HepG2 (cell line): ENCODE results near the gene EGFR. TPM values are rescaled to one million over a fixed set of nuclear protein-coding genes. Genes with fewer than 3 reads are reported as not detected.
A peak's percentile ranks its signal among the peaks of the same experiment; 100 is the strongest.

ENCODE experiments used
- ELF3 ChIP-seq: IDR thresholded peaks from 2 replicates; pipeline ENCODE4 v1.6.1; 2016; ENCODE audit warnings: missing genetic modification reagents, missing compliant biosample characterization
- GABPA ChIP-seq, 2 experiments: IDR thresholded peaks; 2 replicates each; pipeline ENCODE4 v1.6.1; 2011 to 2016; ENCODE audit warnings: low read depth in 2 of 2, low read length in 1 of 2, missing biosample characterization in 1 of 2, missing genetic modification characterization in 1 of 2
- NR2C2 ChIP-seq: sonication (generic); formaldehyde crosslinking; IDR thresholded peaks from 2 replicates; pipeline ENCODE4 v1.4.0; 2020; ENCODE audit warnings: missing genetic modification reagents, mild to moderate bottlenecking, moderate library complexity, borderline replicate concordance
- PAWR ChIP-seq: sonication (generic); formaldehyde crosslinking; IDR thresholded peaks from 2 replicates; pipeline ENCODE4 v1.4.0; 2020; ENCODE audit warnings: missing genetic modification reagents, mild to moderate bottlenecking, borderline replicate concordance
- RARG ChIP-seq: sonication (generic); formaldehyde crosslinking; IDR thresholded peaks from 2 replicates; pipeline ENCODE4 v1.4.0; 2020; ENCODE audit warnings: low read depth, mild to moderate bottlenecking, missing genetic modification reagents
- REPIN1 ChIP-seq: sonication (generic); formaldehyde crosslinking; IDR thresholded peaks from 2 replicates; pipeline ENCODE4 v1.8.0; 2022; ENCODE audit warnings: missing genetic modification reagents, low read depth, mild to moderate bottlenecking, borderline replicate concordance
- RORA ChIP-seq: sonication (generic); formaldehyde crosslinking; IDR thresholded peaks from 2 replicates; pipeline ENCODE4 v1.5.0; 2020; ENCODE audit warnings: mild to moderate bottlenecking, missing genetic modification reagents, moderate library complexity
- SSRP1 ChIP-seq: IDR thresholded peaks from 2 replicates; pipeline ENCODE4 v1.6.1; 2016; ENCODE audit warnings: control low read depth
- ZBTB21 ChIP-seq: sonication (generic); formaldehyde crosslinking; IDR thresholded peaks from 2 replicates; pipeline ENCODE4 v1.4.0; 2020; ENCODE audit warnings: missing genetic modification reagents
- ZNF12 ChIP-seq: sonication (generic); formaldehyde crosslinking; IDR thresholded peaks from 2 replicates; pipeline ENCODE4 v1.5.0; 2020; ENCODE audit warnings: missing genetic modification reagents
- ZNF678 ChIP-seq: sonication (generic); formaldehyde crosslinking; IDR thresholded peaks from 2 replicates; pipeline ENCODE4 v1.4.0; 2020; ENCODE audit warnings: mild to moderate bottlenecking, missing genetic modification reagents
- ZNF839 ChIP-seq: sonication (generic); formaldehyde crosslinking; IDR thresholded peaks from 2 replicates; pipeline ENCODE4 v1.4.0; 2020; ENCODE audit warnings: missing genetic modification reagents, mild to moderate bottlenecking, borderline replicate concordance
- ZNF891 ChIP-seq: sonication (generic); formaldehyde crosslinking; IDR thresholded peaks from 2 replicates; pipeline ENCODE4 v1.5.0; 2020; ENCODE audit warnings: mild to moderate bottlenecking, missing genetic modification reagents
- ZSCAN29 ChIP-seq: sonication (generic); formaldehyde crosslinking; conservative IDR thresholded peaks from 2 replicates; pipeline ENCODE4 v1.4.0; 2020; ENCODE audit warnings: mild to moderate bottlenecking, missing genetic modification reagents
- polyA plus RNA-seq, 8 experiments: library from polyadenylated mRNA; depleted of rRNA in 3 of 8; stranded (reverse) in 7 of 8; unstranded in 1 of 8; fragments of >200 nt; fragmentation: Illumina TruSeq in 4 of 8; extraction: Trizol in 4 of 8; gene quantifications; 2 replicates each; pipeline versions ENCODE4 v1.2.1 to v1.2.3, GENCODE V29; 2011 to 2016; ENCODE audit warnings: low read depth in 4 of 8, missing spikeins in 1 of 8, mixed read lengths in 1 of 8; ENCODE audit not compliant: insufficient read depth in 1 of 8
- total RNA-seq, 5 experiments: library from RNA; depleted of rRNA; stranded (reverse); fragments of >200 nt; fragmentation: Illumina TruSeq; extraction: Trizol; gene quantifications; 2 replicates each; pipeline ENCODE4 v1.2.3, GENCODE V29; 2016; ENCODE audit warnings: low read depth in 1 of 5
- TF ChIP-seq, protein P1 (sequence below): sonication (generic); formaldehyde crosslinking; IDR thresholded peaks from 2 replicates; pipeline ENCODE4 v1.4.0; 2020; ENCODE audit warnings: missing genetic modification reagents, low read depth, mild to moderate bottlenecking, borderline replicate concordance
- TF ChIP-seq, protein P2 (sequence below): sonication (generic); formaldehyde crosslinking; IDR thresholded peaks from 2 replicates; pipeline ENCODE4 v1.4.0; 2020; ENCODE audit warnings: mild to moderate bottlenecking, missing genetic modification reagents
- TF ChIP-seq, protein P3 (sequence below): sonication (generic); formaldehyde crosslinking; IDR thresholded peaks from 2 replicates; pipeline ENCODE4 v1.9.0; 2022; ENCODE audit warnings: missing genetic modification reagents, mild to moderate bottlenecking, borderline replicate concordance
- TF ChIP-seq, protein P4 (sequence below): sonication (generic); formaldehyde crosslinking; IDR thresholded peaks from 2 replicates; pipeline ENCODE4 v1.4.0; 2020; ENCODE audit warnings: mild to moderate bottlenecking, missing genetic modification reagents
- TF ChIP-seq, protein P5 (sequence below): IDR thresholded peaks from 2 replicates; pipeline ENCODE4 v1.6.1; 2016; ENCODE audit warnings: control low read depth
- TF ChIP-seq, protein P6 (sequence below): sonication (generic); formaldehyde crosslinking; conservative IDR thresholded peaks from 2 replicates; pipeline ENCODE4 v1.8.0; 2022; ENCODE audit warnings: low read depth, missing genetic modification reagents

The EGFR gene
- total and polyA plus RNA-seq, 2 of the 13 experiments (the other 11 are each of a cell fraction or from before 2014, with no cell fraction given): 7.0 to 10.0 TPM

DNA sequence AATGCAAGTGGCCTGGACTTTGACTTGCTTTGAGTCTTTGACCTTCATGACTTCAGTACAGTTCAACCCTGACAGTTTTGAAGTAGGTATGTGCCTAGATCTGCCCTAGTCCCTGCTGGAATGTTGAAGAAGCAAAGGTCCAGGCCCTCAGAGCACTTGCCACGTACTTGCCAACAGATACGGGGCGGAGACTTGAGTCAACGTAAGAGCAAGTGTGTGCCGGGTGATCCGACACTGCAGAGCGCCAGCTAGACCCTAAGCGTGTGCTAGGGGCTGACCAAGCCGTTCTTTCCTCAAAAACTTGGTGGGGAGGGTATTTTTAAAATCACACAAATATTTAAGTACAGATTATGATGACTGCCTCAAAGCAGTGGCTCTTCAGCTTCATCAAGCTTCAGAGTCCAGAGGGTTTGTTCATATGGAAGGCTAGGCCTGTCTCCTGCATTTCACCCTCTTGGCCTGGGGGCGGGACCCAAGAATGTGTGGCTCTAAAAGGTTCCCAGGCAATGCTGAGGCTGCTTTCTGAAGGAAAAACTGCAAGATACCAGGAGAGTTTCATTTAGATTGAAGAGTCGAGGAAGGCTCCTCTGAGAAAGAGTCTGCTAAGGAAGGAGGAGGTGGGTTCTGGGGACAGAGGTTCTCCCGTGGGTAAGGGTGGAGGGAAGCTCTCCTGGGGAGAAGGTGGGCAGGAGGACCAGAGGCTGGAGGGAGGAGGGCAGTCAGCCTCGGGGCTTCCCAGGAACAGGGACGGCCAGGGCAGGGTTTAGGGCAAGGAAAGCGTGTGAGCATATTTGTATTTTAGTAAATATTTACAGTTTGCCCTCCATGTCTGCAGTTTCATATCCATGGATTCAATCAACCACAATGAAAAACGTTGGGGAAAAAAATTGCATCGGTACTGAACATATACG lies 160.3 kb downstream of the EGFR start (continued):
- TF ChIP-seq, protein P1, sequence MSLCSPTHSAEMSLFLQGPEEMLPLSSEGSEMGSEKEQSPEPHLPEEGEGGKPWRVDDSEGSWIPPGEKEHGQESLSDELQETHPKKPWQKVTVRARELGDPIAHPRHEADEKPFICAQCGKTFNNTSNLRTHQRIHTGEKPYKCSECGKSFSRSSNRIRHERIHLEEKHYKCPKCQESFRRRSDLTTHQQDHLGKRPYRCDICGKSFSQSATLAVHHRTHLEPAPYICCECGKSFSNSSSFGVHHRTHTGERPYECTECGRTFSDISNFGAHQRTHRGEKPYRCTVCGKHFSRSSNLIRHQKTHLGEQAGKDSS (CRISPR knock-in tag): 0 out of 2 replicates have a peak, but pooled peaks have one; percentile 73
- TF ChIP-seq PAWR (CRISPR knock-in tag) (no peak), ZBTB21 (CRISPR knock-in tag) (no peak), NR2C2 (peak; percentile 74), ZSCAN29 (no peak; the same call in 1 of the 2 replicates), REPIN1 (CRISPR knock-in tag) (peak; percentile 71; the same call in 1 of the 2 replicates), SSRP1 (CRISPR knock-in tag) (peak; percentile 83; the same call in 1 of the 2 replicates), RORA (CRISPR knock-in tag) (no peak), RARG (CRISPR knock-in tag) (no peak), ELF3 (CRISPR knock-in tag) (peak; percentile 77), GABPA (IDR thresholded peaks at IDR 0.05; ENCODE audit: low read depth, low read length) (no peak), GABPA (CRISPR knock-in tag; IDR thresholded peaks at IDR 0.05; ENCODE audit: low read depth) (peak; percentile 41), ZNF891 (CRISPR knock-in tag) (no peak), ZNF12 (CRISPR knock-in tag) (peak; percentile 96), ZNF678 (no peak; the same call in 1 of the 2 replicates), ZNF839 (CRISPR knock-in tag) (no peak)
- TF ChIP-seq, protein P2, sequence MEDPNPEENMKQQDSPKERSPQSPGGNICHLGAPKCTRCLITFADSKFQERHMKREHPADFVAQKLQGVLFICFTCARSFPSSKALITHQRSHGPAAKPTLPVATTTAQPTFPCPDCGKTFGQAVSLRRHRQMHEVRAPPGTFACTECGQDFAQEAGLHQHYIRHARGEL (CRISPR knock-in tag): no peak
- TF ChIP-seq, protein P3, sequence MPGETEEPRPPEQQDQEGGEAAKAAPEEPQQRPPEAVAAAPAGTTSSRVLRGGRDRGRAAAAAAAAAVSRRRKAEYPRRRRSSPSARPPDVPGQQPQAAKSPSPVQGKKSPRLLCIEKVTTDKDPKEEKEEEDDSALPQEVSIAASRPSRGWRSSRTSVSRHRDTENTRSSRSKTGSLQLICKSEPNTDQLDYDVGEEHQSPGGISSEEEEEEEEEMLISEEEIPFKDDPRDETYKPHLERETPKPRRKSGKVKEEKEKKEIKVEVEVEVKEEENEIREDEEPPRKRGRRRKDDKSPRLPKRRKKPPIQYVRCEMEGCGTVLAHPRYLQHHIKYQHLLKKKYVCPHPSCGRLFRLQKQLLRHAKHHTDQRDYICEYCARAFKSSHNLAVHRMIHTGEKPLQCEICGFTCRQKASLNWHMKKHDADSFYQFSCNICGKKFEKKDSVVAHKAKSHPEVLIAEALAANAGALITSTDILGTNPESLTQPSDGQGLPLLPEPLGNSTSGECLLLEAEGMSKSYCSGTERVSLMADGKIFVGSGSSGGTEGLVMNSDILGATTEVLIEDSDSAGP (CRISPR knock-in tag): peak; percentile 61; the same call in 1 of the 2 replicates
- TF ChIP-seq, protein P4, sequence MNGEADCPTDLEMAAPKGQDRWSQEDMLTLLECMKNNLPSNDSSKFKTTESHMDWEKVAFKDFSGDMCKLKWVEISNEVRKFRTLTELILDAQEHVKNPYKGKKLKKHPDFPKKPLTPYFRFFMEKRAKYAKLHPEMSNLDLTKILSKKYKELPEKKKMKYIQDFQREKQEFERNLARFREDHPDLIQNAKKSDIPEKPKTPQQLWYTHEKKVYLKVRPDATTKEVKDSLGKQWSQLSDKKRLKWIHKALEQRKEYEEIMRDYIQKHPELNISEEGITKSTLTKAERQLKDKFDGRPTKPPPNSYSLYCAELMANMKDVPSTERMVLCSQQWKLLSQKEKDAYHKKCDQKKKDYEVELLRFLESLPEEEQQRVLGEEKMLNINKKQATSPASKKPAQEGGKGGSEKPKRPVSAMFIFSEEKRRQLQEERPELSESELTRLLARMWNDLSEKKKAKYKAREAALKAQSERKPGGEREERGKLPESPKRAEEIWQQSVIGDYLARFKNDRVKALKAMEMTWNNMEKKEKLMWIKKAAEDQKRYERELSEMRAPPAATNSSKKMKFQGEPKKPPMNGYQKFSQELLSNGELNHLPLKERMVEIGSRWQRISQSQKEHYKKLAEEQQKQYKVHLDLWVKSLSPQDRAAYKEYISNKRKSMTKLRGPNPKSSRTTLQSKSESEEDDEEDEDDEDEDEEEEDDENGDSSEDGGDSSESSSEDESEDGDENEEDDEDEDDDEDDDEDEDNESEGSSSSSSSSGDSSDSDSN (CRISPR knock-in tag): peak; percentile 74; the same call in 1 of the 2 replicates
- TF ChIP-seq, protein P5, sequence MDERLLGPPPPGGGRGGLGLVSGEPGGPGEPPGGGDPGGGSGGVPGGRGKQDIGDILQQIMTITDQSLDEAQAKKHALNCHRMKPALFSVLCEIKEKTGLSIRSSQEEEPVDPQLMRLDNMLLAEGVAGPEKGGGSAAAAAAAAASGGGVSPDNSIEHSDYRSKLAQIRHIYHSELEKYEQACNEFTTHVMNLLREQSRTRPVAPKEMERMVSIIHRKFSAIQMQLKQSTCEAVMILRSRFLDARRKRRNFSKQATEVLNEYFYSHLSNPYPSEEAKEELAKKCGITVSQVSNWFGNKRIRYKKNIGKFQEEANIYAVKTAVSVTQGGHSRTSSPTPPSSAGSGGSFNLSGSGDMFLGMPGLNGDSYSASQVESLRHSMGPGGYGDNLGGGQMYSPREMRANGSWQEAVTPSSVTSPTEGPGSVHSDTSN (CRISPR knock-in tag): no peak
- TF ChIP-seq, protein P6, sequence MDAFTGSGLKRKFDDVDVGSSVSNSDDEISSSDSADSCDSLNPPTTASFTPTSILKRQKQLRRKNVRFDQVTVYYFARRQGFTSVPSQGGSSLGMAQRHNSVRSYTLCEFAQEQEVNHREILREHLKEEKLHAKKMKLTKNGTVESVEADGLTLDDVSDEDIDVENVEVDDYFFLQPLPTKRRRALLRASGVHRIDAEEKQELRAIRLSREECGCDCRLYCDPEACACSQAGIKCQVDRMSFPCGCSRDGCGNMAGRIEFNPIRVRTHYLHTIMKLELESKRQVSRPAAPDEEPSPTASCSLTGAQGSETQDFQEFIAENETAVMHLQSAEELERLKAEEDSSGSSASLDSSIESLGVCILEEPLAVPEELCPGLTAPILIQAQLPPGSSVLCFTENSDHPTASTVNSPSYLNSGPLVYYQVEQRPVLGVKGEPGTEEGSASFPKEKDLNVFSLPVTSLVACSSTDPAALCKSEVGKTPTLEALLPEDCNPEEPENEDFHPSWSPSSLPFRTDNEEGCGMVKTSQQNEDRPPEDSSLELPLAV: no peak
